Adrenal gland (tissue), 5 donors: ENCODE results near the gene ELMO2.

Experiments used
- CTCF ChIP-seq, 6 experiments: fragments of 450-650 bp in 4 of 6; fragments of 200-600 bp in 2 of 6; sonication (generic) in 1 of 6; IDR thresholded peaks; 1 replicate in 5 of 6; 2 replicates in 1 of 6; pipeline versions ENCODE4 v1.5.1 to v1.8.0; 2016 to 2021; ENCODE audit warnings: antibody characterized with exemption in 6 of 6, mild to moderate bottlenecking in 2 of 6, moderate library complexity in 1 of 6
- POLR2A ChIP-seq, 2 donors: fragments of 450-650 bp; IDR thresholded peaks; one replicate each; pipeline ENCODE4 v1.6.1; 2017; ENCODE audit warnings: antibody characterized with exemption in 2 of 2, mild to moderate bottlenecking in 2 of 2, moderate library complexity in 1 of 2
- donor health status: DM: no; HTN: no; CAD: no.

GRCh38 chr20:46407671-46407996, 1.2 kb upstream of the ELMO2 start:
- TF ChIP-seq CTCF (IDR thresholded peaks at IDR 0.05), result no peak
- TF ChIP-seq POLR2A (IDR thresholded peaks at IDR 0.05), result no peak
